Superior temporal gyrus (tissue), 1 donor: ENCODE measurements around the gene PSMD14.
"Not testable (repeated sequence)": the region's sequence is repeated elsewhere in the genome, so short reads cannot be mapped to it uniquely, and the experiment has no call there.

Experiments
- DNase-seq: peaks from one replicate; pipeline ENCODE4 v3.0.0-alpha.2; 2016; ENCODE audit errors: extremely low spot score

The PSMD14 gene

GRCh38 chr2:161308178-161308955, at the start of gene PSMD14:
Gene PSMD14 (plus strand): TSS chr2:161308425. CDS start chr2:161318826, 10,401 bp downstream.
- DNase-seq = peak; percentile 92

GRCh38 chr2:161265874-161266273, 42.4 kb upstream of the PSMD14 start:
- DNase-seq = no peak

- DNase-seq = no peak
These were observed 39.1 kb upstream of the PSMD14 start for GRCh38 chr2:161269111-161269510.

GRCh38 chr2:161273038-161273760, 35.0 kb upstream of the PSMD14 start:
- DNase-seq = peak; percentile 94

- DNase-seq = not testable (repeated sequence)
These were observed 29.5 kb upstream of the PSMD14 start for GRCh38 chr2:161278564-161279229.

- DNase-seq = not testable (repeated sequence)
These were observed 28.9 kb upstream of the PSMD14 start for GRCh38 chr2:161279230-161279815.

- DNase-seq = not testable (repeated sequence)
These were observed 27.3 kb upstream of the PSMD14 start for GRCh38 chr2:161280906-161281323.

- DNase-seq = not testable (repeated sequence)
These were observed 26.5 kb upstream of the PSMD14 start for GRCh38 chr2:161281615-161282310.

GRCh38 chr2:161282311-161282644, 25.9 kb upstream of the PSMD14 start:
- DNase-seq = not testable (repeated sequence)

- no peak for DNase-seq
These were observed 24.3 kb upstream of the PSMD14 start for GRCh38 chr2:161283926-161284325.

- DNase-seq = no peak
These were observed 4.6 kb upstream of the PSMD14 start for GRCh38 chr2:161303535-161304050.

GRCh38 chr2:161306919-161307318, 1.3 kb upstream of the PSMD14 start:
- no peak for DNase-seq

GRCh38 chr2:161307676-161308075, 549 bp upstream of the PSMD14 start:
- DNase-seq = no peak

- DNase-seq = no peak
These were observed 4.8 kb downstream of the PSMD14 start for GRCh38 chr2:161312996-161313395.

GRCh38 chr2:161315380-161315779, 7.2 kb downstream of the PSMD14 start:
- no peak for DNase-seq

GRCh38 chr2:161316701-161317100, 8.5 kb downstream of the PSMD14 start:
- DNase-seq = no peak

- no peak for DNase-seq
These were observed 13.9 kb downstream of the PSMD14 start for GRCh38 chr2:161321944-161322648.

- no peak for DNase-seq
These were observed 16.7 kb downstream of the PSMD14 start for GRCh38 chr2:161324876-161325275.

- DNase-seq = no peak
These were observed 19.4 kb downstream of the PSMD14 start for GRCh38 chr2:161327582-161327981.

- DNase-seq = no peak
These were observed 24.2 kb downstream of the PSMD14 start for GRCh38 chr2:161332371-161332967.
